Stimulated activated naive CD8-positive, alpha-beta T cell treated with anti-CD3 and anti-CD28 coated beads, Interleukin-15, amount 100 ng/mL, for 72 hours (primary cell): ENCODE measurements around the gene TCFL5.

ENCODE experiments used
- ATAC-seq: fragments of 150-1000 bp; cut with Tn5 transposase; 2 replicates; pipeline ENCODE4 v1.10.0; 2021; ENCODE audit warnings: mild to moderate bottlenecking, moderate library complexity
- DNase-seq, 2 donors: peaks; one replicate each; pipeline ENCODE4 v3.0.0; 2021 to 2022
- H3K27ac Mint-ChIP-seq, 2 donors: one replicate each; pipeline ENCODE4 v1.8.0; 2022; ENCODE audit warnings: mild to moderate bottlenecking in 2 of 2, mixed read lengths in 2 of 2, moderate library complexity in 2 of 2
- H3K27me3 Mint-ChIP-seq: one replicate; pipeline ENCODE4 v1.8.0; 2022; ENCODE audit warnings: mixed read lengths
- H3K4me1 Mint-ChIP-seq: one replicate; pipeline ENCODE4 v1.8.0; 2022; ENCODE audit warnings: mild to moderate bottlenecking, mixed read lengths
- H3K4me3 Mint-ChIP-seq, 2 donors: one replicate each; pipeline ENCODE4 v1.8.0; 2022; ENCODE audit warnings: mild to moderate bottlenecking in 2 of 2, mixed read lengths in 2 of 2, moderate library complexity in 1 of 2
- H3K9me3 Mint-ChIP-seq, 2 donors: one replicate each; pipeline ENCODE4 v1.8.0; 2022; ENCODE audit warnings: mixed read lengths in 2 of 2

Gene TCFL5

DNA sequence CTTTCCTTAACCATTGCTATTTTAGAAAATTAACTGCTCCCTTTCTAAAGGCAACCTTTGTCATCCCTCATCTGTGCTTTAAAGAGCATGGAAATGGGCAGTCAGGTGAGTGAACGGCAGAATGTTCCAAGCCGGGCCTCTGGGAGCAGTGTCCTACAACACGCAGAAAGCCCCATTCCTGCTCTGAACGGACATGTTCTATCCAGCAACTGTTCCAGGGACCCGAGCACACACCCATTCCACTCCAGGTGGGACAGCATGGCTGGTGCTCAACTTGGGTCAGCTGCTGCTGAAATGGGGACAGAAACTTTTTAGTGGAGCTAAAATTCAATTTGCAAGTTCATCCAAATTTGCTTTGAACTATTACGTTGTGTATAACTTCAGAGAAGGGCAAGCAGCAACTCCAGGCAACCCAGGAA, 38.0 kb upstream of the TCFL5 start:
- no peaks in the 10 kb centered on the region for H3K9me3 Mint-ChIP-seq
- peak overlapping the region in 1 of 2 donors; percentile 82 for H3K4me3 Mint-ChIP-seq
- H3K27ac Mint-ChIP-seq, result peak overlapping the region in 1 of 2 donors; percentile 93
- DNase-seq, result no peak
- no peaks in the 10 kb centered on the region for H3K27me3 Mint-ChIP-seq
- H3K4me1 Mint-ChIP-seq, result peaks cover 65% of the 10 kb centered on the region
- no peak for ATAC-seq

DNA sequence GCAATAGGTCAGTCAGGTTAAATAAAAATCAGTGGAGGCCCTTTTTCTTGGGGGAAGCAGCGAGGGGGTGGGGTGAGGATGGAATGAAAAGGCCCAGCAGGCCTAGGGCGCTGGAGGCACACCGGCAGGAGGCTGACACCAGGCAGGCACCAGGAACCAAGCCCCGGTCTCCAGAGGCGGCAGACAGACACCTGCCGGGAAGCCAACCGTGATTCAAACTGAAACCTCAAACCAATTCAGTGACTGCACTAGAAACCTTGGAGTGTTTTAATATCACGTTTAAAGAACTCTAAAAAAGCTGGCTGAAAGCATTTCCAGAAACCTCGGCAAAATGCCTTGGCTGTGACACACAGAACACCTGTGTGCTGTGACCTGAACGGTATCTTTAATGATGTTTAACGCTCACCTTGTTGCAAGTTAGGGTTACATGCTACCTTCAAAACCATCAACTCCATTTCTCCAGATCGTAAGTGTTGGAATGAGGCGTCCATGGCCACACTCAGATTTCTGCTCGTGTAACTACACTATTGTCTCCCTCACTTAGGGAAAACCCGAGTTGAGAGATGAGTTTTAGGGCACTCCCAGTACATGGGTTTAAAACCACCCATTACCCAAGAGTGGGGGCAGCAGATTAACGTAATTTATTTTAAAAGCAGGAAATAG, 37.5 kb upstream of the TCFL5 start:
- Mint-ChIP-seq H3K4me1 (peaks cover 66% of the 10 kb centered on the region), H3K27ac (peak overlapping the region in 1 of 2 donors; percentile 92), H3K4me3 (peak overlapping the region; percentile 66 to 72), H3K9me3 (no peaks in the 10 kb centered on the region), H3K27me3 (no peaks in the 10 kb centered on the region)
- DNase-seq, result no peak
- peak; percentile 31 for ATAC-seq

DNA sequence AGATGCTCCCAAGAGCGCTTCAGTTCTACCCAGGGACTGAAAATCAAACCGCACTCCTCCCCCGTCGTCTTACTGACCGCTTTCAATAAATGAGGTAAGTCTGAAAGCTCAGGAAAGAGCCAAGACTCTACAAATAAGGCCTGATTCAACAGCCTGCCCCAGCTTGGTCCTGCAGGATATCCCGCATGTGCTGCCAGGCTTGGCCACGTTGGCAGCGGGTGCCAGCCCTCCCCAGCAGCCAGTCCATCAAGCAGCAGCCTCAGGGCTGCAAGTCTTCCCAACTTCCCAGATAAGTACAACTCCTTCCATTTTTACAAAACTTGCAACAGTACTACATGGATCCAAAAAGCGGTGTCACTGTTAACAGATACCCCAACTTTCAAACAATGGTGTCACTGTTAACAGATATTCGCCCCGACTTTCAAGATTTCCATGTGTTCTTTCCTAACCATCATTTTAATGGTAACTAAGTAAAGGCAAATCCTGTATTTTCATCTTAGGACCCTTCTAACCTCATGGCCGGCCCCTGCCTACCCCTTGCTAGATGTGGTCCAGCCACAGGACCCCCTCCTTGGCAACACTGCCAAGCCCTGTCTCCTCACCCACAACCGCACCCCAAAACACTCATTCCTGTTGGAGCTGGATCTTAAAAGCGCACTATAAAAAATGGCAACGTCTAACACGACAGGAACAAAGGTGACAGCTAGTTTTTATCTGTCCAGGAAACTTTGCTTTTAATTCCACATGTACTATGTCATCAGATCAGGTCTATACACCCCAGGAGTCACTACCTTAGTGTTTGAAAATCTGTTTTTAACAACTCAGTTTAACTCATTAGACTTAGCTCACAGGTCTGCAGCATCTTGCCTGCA, 36.7 kb upstream of the TCFL5 start:
- Mint-ChIP-seq H3K4me1 (peaks cover 66% of the 10 kb centered on the region), H3K9me3 (no peaks in the 10 kb centered on the region), H3K27me3 (no peaks in the 10 kb centered on the region), H3K27ac (peak overlapping the region in 1 of 2 donors; percentile 27), H3K4me3 (no peak overlapping the region)
- DNase-seq (no peak), ATAC-seq (no peak)

DNA sequence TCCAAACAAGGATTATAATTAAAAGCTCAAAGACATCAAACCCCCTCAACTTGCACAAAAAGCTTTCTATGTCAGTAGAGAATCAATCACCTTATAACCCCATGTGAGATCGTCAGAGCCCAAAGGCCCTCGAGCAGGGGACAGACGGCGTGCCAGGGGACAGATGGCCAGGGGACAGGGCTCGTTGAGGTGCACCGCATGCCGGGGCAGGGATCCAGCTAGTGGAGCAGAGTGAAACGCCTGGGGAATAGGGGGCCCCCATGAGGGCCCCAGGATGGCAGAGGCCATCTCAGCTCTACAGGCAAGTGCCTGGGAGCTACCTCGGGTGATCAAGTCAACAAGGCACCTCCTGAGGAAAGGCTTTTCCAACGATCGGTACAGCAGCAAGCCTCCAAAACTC, 36.0 kb upstream of the TCFL5 start:
- peaks cover 68% of the 10 kb centered on the region for H3K4me1 Mint-ChIP-seq
- peak overlapping the region; percentile 21 to 81 for H3K27ac Mint-ChIP-seq
- no peaks in the 10 kb centered on the region for H3K9me3 Mint-ChIP-seq
- no peaks in the 10 kb centered on the region for H3K27me3 Mint-ChIP-seq
- ATAC-seq, result no peak
- H3K4me3 Mint-ChIP-seq, result no peak overlapping the region
- DNase-seq, result no peak

DNA sequence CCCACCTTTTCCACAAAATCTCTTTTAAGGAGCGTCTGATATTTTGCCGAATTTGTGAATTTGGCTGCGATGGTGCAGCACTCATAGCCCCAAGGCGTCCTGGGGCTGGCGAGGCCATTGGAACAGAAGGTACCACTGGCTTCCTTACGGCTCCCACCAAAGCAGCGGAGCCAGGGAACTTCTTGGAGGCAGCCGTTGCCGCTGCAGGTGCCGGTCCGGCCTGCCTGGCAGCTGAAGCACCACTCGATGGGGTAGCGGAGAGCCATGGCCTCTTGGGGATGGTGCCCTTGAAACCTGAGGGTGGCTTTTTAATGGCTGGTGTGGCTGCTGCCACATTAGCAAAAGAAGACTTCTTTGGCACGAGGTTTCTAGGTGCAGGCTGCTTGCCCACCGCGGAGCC, 34.9 kb upstream of the TCFL5 start:
- DNase-seq (no peak), ATAC-seq (no peak)
- H3K4me1 Mint-ChIP-seq, result peaks cover 75% of the 10 kb centered on the region
- no peaks in the 10 kb centered on the region for H3K27me3 Mint-ChIP-seq
- peak overlapping the region in 1 of 2 donors; percentile 67 for H3K27ac Mint-ChIP-seq
- H3K9me3 Mint-ChIP-seq, result no peaks in the 10 kb centered on the region
- no peak overlapping the region for H3K4me3 Mint-ChIP-seq

DNA sequence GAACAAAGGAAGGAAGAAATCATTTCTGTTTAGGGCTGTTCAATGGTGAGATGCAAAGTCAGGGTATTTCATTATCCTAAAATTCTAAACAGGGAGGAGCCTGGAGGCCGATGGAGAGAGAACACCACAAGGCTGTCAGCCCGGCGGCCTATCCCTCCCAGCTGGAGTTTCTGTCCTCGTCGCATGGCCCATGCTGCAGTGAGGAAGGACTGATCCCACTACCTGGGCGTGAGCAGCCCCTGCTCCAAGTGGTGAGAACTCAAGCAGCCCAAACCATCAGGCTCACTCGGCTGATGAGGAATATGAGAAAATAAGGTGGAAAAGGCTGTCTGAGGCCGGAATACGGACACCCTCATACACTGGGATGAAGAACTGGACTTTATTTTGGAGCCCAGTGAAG, 33.9 kb upstream of the TCFL5 start:
- Mint-ChIP-seq H3K4me1 (peaks cover 75% of the 10 kb centered on the region), H3K27me3 (no peaks in the 10 kb centered on the region), H3K27ac (peak overlapping the region in 1 of 2 donors; percentile 86), H3K9me3 (no peaks in the 10 kb centered on the region), H3K4me3 (no peak overlapping the region)
- ATAC-seq (no peak), DNase-seq (no peak)

DNA sequence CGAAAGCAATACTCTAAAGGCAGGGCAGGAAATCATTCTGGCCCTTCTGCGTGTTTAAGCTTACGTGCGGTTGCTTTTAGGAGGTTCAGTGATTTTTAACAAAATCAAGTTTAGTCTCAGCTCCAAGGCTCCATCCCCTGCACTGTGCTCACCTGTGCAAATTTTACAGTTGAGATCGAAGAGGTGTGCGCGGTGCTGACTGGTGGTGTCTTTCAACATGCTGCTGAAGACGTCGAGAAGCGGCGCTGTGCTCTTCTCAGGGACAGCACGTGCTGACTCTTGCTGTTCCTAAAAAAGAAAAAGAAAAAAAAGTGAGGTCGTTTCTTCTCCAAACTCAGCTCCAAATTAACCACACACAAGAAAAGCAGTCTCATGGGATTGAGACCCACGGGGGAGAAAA, 32.6 kb upstream of the TCFL5 start:
- no peak for DNase-seq
- no peak overlapping the region for H3K27ac Mint-ChIP-seq
- peaks cover 64% of the 10 kb centered on the region for H3K4me1 Mint-ChIP-seq
- H3K9me3 Mint-ChIP-seq, result no peaks in the 10 kb centered on the region
- H3K27me3 Mint-ChIP-seq, result no peaks in the 10 kb centered on the region
- ATAC-seq, result no peak
- H3K4me3 Mint-ChIP-seq, result no peak overlapping the region

DNA sequence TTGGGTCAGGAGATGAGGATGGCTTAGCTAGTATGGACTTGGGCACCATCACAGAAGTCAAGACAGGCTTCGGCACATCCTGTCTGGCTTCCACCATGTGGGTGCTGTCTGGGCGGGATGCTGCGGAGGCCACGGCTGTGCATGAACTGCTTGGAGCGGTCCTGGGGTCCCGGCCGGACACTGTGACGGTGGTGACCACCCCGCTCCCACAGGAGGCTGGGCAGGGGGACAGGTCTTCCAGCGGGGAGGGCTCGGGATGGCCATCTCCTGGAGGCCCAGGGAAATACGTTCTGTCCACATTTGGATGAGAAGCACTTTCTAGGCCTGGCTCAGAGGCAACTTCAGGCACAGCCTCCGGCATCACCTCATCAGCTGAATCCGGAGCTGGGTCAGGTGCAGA, 32.1 kb upstream of the TCFL5 start:
- peak overlapping the region in 1 of 2 donors; percentile 42 for H3K27ac Mint-ChIP-seq
- peaks cover 59% of the 10 kb centered on the region for H3K4me1 Mint-ChIP-seq
- ATAC-seq, result no peak
- DNase-seq, result no peak
- H3K9me3 Mint-ChIP-seq, result no peaks in the 10 kb centered on the region
- H3K27me3 Mint-ChIP-seq, result no peaks in the 10 kb centered on the region
- no peak overlapping the region for H3K4me3 Mint-ChIP-seq

DNA sequence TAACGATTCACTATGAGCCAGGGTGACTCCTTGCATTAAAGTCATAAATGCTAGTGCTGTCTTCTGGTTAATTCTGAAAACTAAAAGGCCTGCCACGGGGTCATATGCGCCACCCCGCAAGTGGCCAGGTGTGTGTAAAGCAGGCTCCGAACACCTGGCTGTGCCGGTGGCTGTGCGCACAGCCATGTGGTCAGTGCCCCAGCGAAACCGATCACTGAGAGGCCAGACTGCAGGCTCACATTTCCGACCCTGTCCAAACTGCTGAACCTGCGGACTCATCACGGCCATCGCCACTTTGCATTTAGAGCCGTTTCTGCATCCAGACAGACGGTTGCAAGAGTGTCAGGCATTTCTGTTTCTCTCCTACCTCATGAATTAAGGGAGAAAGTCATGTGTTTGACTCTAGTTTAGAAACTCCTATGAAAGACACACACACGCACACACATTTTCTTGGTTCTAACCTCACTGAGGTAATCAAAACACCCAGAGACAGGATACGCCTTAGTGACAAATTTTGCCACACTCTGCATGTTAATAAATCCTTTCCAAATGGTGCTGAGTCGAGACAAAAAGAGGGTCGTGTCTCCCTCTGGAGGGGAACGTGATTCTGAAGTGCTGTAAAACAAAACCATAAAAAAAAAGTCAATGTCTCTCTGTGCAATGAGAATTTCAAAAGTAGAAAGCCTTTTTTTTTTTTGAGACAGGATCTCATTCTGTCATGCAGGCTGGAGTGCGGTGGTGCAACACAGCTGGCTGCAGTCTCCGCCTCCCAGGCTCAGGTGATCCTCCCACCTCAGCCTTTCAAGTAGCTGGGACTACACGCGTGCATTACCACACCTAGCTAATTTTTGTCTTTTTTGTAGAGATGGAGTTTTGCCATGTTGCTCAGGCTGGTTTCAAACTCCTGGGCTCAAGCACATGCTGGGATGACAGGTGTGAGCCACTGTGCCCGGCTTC, 31.0 kb upstream of the TCFL5 start:
- H3K27ac Mint-ChIP-seq, result peak overlapping the region; percentile 67 to 69
- no peaks in the 10 kb centered on the region for H3K27me3 Mint-ChIP-seq
- DNase-seq (no peak), ATAC-seq (peak; percentile 79)
- peaks cover 60% of the 10 kb centered on the region for H3K4me1 Mint-ChIP-seq
- peak overlapping the region in 1 of 2 donors; percentile 9 for H3K4me3 Mint-ChIP-seq
- no peaks in the 10 kb centered on the region for H3K9me3 Mint-ChIP-seq

DNA sequence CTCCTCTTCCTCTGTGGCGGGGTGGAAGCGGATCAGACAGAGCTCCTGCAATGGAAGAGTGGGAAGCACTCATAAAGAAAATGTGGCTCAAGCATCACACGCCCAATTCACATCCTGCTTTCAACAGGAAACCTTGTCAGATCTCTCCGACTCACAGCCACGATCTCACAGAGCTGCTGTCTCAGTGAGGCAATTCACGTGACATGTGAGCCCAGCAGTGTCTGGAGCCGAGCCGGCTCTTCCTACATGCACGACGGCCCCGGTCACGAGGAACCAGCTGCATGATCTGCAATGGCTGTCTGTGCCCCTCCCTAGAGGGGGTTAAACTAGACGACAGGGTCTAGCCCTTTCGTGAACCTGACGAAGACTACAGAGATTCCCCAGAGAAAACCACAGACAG, 29.5 kb upstream of the TCFL5 start:
- H3K4me1 Mint-ChIP-seq, result peaks cover 75% of the 10 kb centered on the region

DNA sequence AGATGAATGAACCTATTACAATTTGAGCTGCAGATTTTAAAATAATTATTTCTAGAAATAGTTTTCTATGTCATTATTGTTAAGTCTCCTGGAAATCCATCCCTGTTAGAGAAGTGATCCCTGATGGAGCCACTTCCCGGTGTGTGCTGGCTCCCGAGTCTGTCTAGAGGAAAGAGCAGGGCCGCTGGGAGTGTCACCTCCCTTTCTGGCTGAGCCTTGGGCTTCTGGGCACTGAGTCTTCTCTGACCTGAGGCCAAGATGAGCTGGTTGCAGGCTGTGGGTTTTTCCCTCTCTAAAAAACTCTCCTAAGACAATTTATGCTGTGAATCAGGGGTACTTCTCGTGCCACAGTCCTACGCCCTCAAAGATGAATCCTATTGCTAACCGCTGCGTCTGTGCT, 28.8 kb upstream of the TCFL5 start:
- Mint-ChIP-seq H3K27me3 (no peaks in the 10 kb centered on the region), H3K9me3 (no peaks in the 10 kb centered on the region), H3K4me3 (no peak overlapping the region), H3K4me1 (peaks cover 71% of the 10 kb centered on the region), H3K27ac (no peak overlapping the region)
- no peak for DNase-seq
- ATAC-seq, result no peak

More for the DNA sequence above, 29.5 kb upstream of the TCFL5 start:
- peak overlapping the region in 1 of 2 donors; percentile 93 for H3K27ac Mint-ChIP-seq
- DNase-seq (no peak), ATAC-seq (no peak)
- no peak overlapping the region for H3K4me3 Mint-ChIP-seq
- H3K27me3 Mint-ChIP-seq, result no peaks in the 10 kb centered on the region
- H3K9me3 Mint-ChIP-seq, result no peaks in the 10 kb centered on the region

DNA sequence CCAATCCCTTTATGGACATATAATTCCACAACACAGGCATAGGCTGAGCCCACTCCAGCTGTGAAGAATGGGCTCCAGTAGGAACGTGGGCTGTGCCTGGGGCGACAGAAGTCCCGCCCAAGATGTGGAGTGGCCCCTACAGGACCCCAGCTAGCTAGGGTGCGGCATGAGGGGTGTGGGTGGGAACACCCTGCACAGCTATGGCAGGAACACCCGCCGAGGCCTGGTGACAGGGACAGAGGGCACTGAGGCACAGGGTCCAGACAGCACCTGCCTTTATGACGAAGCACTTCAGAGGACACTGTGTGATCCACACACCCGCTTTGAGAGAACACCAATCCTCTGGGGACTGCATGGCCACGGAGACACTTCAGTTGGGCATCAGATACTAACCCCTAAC, 28.2 kb upstream of the TCFL5 start:
- no peak overlapping the region for H3K27ac Mint-ChIP-seq
- H3K27me3 Mint-ChIP-seq, result no peaks in the 10 kb centered on the region
- H3K4me1 Mint-ChIP-seq, result peaks cover 66% of the 10 kb centered on the region
- DNase-seq (no peak), ATAC-seq (no peak)
- no peak overlapping the region for H3K4me3 Mint-ChIP-seq
- no peaks in the 10 kb centered on the region for H3K9me3 Mint-ChIP-seq

DNA sequence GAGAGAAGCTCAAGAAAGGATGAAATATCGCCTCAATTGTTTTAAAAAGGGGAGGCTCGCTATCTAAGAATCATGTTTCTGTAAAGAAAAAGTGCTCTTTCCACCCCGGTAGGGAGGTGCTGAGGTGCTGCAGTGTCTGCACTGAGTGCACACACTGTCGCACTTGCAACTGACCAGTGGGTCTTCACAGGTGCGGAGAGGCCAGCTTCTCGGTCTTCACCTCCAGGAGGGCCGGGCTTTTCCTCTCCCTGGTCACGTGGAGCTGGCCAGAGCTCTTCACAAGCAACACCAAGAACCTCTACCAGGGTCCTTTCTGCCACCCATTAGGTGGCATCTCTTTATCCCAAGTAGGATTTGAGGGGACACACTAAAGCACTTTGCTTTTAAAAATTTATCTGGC, 27.8 kb upstream of the TCFL5 start:
- Mint-ChIP-seq H3K4me1 (peaks cover 66% of the 10 kb centered on the region), H3K27me3 (no peaks in the 10 kb centered on the region), H3K9me3 (no peaks in the 10 kb centered on the region), H3K27ac (no peak overlapping the region), H3K4me3 (no peak overlapping the region)
- ATAC-seq (no peak), DNase-seq (no peak)

DNA sequence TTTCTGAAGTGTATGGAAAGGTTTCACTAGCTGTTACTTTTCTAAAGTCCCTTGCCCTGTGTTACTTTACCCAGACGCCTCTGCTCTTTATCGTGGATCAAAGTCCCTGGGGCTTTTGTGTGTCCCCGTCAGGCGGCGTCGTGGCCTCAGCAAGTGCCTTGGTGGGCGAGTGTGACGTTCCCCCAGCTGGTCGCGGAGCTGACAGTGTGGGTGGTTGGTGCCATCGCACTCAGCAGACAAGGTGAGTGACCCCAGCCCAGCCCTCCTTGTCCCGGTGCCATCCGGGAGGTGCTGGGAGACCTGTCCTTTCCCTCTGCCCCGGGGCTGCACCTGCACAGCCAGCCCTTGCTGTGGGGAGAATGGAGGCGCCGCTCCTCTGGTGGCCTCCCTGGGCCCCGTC, 27.3 kb upstream of the TCFL5 start:
- no peak for DNase-seq
- no peak for ATAC-seq
- Mint-ChIP-seq H3K4me1 (peaks cover 61% of the 10 kb centered on the region), H3K27me3 (no peaks in the 10 kb centered on the region), H3K4me3 (no peak overlapping the region), H3K27ac (no peak overlapping the region), H3K9me3 (no peaks in the 10 kb centered on the region)

DNA sequence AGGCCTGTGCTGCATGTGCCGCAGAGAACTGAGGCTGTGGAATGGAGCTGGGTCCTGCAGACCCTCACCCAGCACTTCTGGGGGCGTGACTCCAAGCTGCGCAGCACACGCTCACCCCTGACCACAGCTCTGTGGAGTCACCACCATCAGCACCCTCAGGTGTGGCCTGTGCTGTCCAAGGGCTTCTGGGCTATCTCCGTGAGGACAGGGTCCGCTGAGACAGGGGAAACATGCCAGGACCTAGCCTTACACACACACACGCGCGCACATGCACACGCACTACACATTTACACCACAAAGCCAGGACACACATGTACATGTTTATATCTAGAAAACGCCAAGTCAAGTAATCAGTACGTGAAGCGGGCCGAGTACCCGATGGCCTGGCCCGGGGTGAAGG, 26.8 kb upstream of the TCFL5 start:
- DNase-seq, result no peak
- Mint-ChIP-seq H3K4me1 (peaks cover 56% of the 10 kb centered on the region), H3K27ac (no peak overlapping the region)

More for the DNA sequence above, 26.8 kb upstream of the TCFL5 start:
- no peak for ATAC-seq
- H3K4me3 Mint-ChIP-seq, result no peak overlapping the region
- no peaks in the 10 kb centered on the region for H3K9me3 Mint-ChIP-seq
- H3K27me3 Mint-ChIP-seq, result no peaks in the 10 kb centered on the region
